KOPT-K1 (cell line): ENCODE data around the gene CALML6.

Experiments used
- H3K27ac ChIP-seq: fragments of 200-600 bp; sonication (generic); 2 replicates; pipeline ENCODE4 v1.5.1; 2016; ENCODE audit warnings: antibody characterized with exemption, mild to moderate bottlenecking, low read depth, low read length; ENCODE audit not compliant: poor library complexity, severe bottlenecking
- H3K36me3 ChIP-seq: fragments of 200-600 bp; sonication (generic); 2 replicates; pipeline ENCODE4 v1.5.1; 2017; ENCODE audit warnings: antibody characterized with exemption, mild to moderate bottlenecking, low read length, moderate library complexity; ENCODE audit not compliant: insufficient read depth
- H3K9me3 ChIP-seq: fragments of 200-600 bp; sonication (generic); 2 replicates; pipeline ENCODE4 v1.5.1; 2017; ENCODE audit warnings: antibody characterized with exemption, low read length, mild to moderate bottlenecking; ENCODE audit not compliant: insufficient read depth, poor library complexity, severe bottlenecking

The CALML6 gene

DNA sequence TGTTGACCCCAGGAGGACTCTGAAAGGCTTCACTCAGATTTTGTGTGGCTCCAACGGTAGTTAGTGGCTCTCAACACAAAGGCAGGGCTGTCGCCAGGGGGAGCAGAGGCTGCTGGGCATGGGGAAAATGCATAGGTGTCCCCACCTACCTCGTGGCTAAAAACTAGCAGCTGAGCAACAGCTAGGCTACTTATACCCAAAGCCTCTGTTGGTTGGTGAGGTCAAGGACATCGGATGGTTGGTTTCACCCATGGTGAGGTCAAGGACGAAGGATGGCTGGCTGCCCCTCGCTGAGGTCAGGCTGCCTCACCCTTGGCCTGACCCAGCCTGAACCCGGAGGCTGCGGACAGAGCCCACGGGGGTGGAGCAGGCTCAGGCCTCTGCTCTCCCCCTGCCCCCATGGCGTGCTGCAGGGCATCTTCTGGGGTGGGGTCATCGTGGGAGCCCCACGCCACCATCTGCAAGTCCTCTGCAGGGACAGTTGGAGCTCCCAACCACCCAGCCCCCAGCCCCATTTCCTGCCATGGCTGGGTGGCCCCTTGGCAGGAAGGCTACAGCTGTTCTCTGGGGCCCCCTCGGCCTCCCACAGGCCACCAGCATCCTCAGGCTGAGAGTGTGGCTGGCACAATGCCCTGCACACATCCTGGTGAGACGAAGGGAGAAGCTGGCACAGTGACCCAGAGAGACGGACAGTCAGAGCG, 15.6 kb upstream of the CALML6 start:
- Histone ChIP-seq H3K36me3 (no peaks in the 10 kb centered on the region), H3K9me3 (no peaks in the 10 kb centered on the region), H3K27ac (peak overlapping the region; percentile 60)

DNA sequence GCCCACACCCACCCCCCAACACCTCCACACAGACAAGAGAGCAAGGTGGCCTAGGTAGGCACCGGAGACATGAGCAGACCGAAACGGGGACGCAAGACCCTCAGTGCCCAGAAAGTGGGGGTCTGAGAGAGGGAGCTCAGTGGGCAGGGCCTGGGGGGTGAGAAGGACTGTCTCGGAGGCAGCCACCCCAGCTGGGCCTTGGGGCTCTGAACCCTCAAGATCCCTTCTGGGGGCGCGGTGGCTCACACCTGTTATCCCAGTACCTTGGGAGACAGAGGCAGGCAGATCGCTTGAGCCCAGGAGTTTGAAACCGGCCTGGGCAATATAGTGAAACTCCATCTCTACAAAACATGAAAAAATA, 15.1 kb upstream of the CALML6 start:
- peak overlapping the region; percentile 60 for H3K27ac ChIP-seq
- H3K9me3 ChIP-seq = no peaks in the 10 kb centered on the region
- H3K36me3 ChIP-seq = no peaks in the 10 kb centered on the region

DNA sequence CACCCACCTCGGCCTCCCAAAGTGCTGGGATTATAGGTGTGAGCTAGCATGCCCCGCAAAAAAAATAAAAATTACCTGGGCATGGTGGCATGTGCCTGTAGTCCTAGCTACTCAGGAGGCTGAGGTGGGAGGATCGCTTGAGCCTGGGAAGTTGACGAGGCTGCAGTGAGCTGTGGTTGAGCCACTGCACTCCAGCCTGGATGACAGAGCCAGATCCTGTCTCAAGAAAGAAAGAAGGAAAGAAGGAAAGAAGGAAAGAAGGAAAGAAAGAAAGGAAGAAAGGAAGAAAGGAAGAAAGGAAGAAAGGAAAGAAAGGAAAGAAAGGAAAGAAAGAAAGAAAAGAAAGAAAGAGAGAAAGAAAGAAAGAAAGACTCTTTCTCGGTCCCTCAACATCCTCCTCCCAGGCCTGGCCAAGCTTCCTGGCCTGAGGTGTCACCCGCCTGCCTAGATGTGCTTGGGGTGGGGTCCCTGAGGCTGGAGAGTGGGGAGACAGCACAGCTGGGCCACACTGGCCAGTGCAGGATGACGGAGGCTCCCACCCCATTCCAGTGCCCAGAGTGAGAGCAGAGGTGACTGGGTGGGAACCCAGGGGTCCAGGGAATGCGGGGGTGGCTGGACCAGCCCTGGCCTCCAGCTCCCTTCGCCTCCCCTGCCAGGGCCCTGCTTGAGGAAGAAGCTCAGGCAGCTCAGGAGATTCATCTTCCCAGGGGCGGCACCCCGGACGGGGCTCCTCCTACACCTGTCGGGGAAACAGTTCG, 14.0 kb upstream of the CALML6 start:
- Histone ChIP-seq H3K27ac (no peak overlapping the region), H3K9me3 (no peaks in the 10 kb centered on the region), H3K36me3 (no peaks in the 10 kb centered on the region)

DNA sequence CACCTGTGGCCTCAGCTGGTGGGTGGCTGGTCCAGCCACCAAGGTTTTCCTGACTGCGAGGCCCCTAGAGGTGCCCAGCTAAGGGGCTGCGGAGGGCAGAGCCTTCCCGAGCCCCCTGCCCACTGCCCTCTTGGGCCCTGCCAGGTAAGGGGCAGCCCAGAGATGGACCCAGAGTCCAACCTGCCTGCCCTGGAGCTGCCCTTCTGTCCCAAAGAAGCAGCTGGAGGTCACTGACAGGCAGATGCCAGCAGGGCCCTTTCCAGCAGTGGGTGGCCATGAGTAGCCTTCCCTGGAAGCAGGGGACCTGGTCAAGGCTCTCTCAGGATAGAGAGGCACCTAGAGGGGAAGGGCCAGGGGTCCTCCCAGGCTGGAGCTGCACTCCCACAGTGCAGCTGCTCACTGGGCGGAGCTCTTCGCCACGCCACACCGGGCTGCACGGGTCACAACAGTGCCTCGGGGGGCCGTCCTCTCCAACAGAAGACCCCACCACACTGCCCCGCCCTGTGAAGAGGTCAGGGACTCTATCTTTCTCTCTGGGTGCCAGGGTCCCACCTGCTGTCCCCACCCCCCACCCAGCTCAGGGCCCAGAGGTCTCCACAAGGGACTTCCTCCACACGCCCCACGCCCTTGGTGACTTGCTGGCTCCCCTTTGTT, 13.3 kb upstream of the CALML6 start:
- no peak overlapping the region for H3K27ac ChIP-seq
- H3K9me3 ChIP-seq = no peaks in the 10 kb centered on the region
- H3K36me3 ChIP-seq = no peaks in the 10 kb centered on the region

DNA sequence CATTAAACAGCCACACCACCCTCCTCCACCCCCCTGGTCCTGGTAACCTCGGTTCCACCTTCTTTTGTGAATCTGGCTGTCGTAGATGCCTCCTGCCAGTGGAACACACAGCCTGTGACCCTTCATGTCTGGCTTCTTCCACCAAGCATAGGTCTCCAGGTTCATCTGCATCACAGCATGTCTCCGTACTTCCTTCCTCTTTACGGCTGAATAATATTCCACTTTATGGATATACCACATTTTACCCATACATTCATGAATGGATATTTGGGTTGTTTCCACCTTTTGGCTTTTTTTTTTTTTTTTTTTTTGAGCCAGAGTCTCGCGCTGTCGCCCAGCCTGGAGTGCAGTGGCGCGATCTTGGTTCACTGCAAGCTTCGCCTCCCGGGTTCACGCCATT, 11.8 kb upstream of the CALML6 start:
- Histone ChIP-seq H3K27ac (no peak overlapping the region), H3K9me3 (no peaks in the 10 kb centered on the region), H3K36me3 (no peaks in the 10 kb centered on the region)

DNA sequence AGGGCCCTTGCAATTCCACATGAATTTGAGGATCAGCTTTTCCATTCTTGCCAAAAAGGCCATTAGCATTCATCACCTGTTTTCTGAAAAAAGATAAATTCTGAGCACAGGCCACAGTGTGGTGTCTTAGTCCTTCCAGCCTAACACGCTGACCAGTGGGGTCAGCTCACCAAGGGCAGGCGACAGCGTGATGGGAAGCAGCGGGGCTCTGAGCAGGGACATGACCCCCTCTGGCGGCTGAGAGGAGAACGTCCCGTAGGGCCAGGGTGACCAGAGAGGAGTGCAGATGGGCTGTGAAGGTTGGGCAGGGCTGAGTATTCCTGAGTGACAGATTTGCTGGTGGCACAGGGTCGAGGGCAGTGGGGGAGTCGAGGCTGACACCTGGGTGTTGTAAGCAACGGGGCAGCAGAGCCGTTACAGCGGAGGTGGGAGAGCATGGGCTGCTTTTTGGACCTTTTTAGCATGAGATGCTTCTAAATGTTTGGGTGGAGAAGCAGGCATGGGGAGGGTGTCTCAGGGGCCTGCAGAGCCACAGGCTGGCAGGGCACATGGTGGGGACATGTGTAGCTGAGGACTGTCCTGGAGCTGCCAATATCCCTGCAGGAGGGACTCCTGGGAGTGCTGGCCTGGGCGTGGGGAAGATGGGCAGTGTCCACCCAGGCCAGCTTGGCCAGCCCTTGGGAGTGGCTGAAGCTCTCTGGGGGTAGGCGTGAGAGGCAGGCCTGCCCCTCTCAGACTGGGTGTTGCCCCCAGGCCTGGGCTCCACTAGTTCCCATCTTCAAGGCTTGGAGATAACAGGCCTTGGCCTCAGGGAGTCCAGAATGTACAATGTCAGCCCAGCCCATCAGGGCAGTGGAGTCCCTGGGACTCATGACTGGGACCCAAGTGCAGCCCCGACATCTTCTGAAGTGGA, 8.6 kb upstream of the CALML6 start:
- Histone ChIP-seq H3K27ac (no peak overlapping the region), H3K9me3 (no peaks in the 10 kb centered on the region), H3K36me3 (no peaks in the 10 kb centered on the region)

DNA sequence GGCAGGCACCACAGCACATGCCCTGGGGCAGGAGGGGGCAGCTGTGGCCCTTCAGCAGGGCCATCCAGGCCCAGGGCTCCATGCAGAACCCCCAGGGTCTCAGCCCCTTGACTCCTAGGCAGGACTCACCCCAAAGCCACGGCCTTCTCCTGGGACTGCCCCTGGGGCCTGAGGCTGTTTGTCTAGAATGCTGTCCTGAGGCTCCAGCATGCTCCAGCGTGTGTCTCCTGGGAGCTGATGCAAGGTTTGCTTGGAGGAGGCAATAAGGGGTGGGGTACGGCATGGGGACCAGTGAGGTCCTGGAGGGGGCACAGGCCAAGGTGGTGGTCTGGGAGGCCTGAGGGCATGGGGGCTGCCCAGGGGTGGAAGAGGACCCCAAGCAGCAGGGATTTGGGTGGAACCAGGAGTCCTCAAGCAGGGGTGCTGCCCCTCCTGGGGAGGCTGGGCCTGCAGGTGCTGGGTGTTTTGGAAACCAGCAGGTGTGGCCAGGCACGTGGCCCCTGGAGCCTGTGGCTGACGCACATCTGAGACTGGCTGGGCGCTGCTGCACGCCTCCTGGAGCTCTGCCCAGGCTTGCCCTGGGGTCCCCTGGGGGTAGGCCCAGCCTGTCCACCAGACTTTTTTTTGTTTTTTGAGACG, 7.8 kb upstream of the CALML6 start:
- no peaks in the 10 kb centered on the region for H3K36me3 ChIP-seq
- no peaks in the 10 kb centered on the region for H3K9me3 ChIP-seq
- no peak overlapping the region for H3K27ac ChIP-seq

DNA sequence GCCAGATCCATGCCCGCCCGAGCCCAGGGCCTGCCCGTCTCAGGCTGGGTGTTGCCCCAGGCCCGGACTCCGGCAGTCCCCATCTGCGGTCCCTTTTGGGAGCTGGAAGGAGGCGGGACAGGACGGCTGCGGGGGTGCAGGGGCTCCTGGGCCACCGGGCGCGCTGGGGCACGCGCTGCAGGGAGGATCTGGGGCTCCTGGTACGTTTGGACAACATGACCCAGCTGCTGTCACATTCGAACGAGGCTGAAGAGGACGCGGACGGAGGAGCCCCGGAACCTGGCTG, 6.6 kb upstream of the CALML6 start:
- Histone ChIP-seq H3K9me3 (no peaks in the 10 kb centered on the region), H3K27ac (peak overlapping the region; percentile 64), H3K36me3 (no peaks in the 10 kb centered on the region)

DNA sequence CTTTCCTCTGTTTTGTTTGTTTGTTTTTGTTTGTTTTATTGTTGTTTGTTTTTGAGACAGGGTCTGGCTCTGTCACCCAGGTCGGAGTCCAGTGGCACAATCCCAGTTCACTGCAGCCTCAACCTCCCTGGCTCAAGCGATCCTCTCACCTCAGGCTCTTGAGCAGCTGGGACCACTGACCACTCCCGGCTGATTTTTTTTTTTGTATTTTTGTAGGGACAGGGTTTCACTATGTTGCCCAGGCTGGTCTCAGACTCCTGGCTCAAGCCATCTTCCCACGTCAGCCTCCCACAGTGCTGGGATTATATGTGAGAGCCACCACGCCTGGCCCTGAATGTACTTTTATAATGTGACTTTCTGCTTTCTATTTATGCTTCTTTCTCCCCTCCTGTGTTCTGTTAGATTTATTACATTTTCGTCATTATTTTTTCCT, 5.0 kb upstream of the CALML6 start:
- Histone ChIP-seq H3K9me3 (no peaks in the 10 kb centered on the region), H3K27ac (no peak overlapping the region), H3K36me3 (no peaks in the 10 kb centered on the region)

DNA sequence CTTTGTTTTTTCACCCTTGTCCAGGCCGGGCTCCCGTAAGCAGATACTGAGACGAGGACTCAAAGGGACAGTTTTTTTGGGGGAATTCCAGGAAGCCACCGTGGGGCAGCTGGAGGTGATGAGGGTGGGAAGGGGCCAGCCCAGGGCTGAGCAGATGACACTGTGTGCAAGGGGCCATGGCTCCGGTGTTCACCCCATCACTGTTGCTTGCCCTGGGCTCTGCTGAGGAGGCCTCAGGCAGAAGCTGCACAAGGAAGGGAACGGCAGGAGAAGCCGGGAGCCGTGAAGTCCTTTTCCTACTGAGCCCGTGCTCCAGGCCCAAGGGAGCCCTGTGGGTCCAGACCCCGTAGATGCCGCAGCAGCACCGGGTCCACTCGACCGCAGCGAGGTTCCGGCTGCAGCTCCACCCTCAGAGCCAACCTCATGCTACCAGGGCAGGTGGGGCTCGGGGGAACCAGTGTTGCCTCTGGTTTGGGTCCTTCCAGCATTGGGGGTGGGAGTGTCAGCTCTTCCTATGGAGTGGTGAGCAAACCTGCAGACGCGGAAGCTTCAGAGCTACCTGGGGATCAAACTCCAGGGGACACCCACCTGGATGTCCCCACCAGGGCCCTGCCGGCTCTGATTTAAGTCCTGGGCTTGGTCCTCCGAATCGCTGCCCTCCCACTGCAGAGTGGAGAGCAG, 4.3 kb upstream of the CALML6 start:
- H3K36me3 ChIP-seq = no peaks in the 10 kb centered on the region
- no peak overlapping the region for H3K27ac ChIP-seq
- H3K9me3 ChIP-seq = no peaks in the 10 kb centered on the region

DNA sequence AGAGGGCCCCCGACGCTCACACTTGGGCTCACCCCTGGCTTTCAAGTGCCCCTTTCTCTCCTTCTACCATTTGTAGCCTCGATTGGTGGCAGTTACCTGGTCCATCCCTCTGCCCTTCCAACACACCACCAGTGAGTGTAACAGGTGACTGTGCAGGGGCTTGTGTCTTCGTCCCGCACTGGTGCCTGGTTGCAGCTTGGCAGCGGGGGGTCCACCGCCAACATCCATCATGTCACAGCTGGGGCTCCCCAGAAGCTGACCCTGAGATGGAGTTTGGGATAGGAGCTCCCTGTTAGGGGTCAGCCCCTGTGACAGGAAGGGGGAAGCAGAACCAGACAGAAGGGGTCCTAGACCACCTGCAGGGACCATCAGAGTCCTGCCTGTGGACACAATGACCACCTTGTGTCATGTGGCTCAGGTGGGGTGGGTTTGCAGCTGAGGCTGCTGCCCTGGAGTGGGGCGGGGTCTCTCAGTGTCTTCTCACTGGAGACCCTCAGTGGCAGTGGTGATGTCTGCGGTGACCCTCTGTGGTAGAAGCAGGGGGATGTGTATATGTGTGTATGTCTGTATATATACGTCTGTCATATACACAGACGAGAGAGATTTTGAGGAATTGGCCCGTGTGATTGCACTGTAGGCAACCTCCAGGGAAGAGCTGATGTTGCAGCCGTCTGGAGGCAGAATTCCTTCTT, 3.6 kb upstream of the CALML6 start:
- no peaks in the 10 kb centered on the region for H3K9me3 ChIP-seq
- no peak overlapping the region for H3K27ac ChIP-seq
- no peaks in the 10 kb centered on the region for H3K36me3 ChIP-seq

DNA sequence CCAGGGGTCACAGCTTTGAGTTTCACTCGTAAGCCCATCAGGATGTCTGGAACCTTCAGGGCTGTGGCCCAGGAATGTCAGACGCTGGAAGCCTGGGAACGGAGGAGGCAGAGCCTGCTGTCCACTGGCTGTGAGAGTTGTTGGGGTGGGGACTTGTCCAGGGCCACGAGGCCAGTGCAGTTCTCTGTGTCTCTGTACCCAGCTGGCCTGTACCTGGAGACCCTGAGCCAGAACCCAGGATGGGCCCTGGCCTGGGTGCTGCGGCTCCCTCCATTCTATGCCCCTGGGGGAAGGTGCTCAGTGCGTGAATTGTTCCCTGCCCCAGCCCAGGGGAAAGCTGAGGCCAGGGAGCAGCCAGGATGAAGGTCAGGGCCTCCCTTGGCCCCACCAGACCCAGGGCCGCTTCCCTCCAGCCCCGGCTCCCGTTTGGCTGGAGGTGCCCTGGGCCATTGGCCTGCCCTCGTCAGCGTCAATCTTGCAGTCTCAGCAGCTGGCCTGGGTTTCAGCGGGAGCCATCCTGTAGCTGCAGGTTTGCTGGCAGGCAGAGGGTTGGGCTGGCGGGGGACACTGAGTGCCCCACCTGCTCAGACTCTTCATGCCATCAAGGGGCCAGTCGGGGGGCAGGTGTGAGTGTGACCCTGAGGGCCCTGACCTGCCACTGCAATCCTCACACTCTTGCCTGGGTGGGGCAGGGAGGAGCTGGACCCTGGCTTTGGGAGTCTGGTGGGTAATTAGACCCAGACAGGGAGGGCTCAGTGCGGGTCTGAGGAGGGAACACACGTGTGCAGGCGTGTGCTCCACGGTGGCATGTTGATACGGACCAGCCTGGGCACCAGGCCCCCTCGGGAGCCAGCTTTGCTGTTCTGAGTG, 724 bp upstream of the CALML6 start:
- Histone ChIP-seq H3K27ac (no peak overlapping the region), H3K9me3 (no peaks in the 10 kb centered on the region), H3K36me3 (no peaks in the 10 kb centered on the region)
